Erythroblast (primary cell): ENCODE measurements around the gene AP3S1.
A peak's percentile ranks its signal among the peaks of the same experiment; 100 is the strongest.

Source experiments
- DNase-seq, 2 experiments: peaks; one replicate each; lab custom pipeline; 2025; lab: John Stamatoyannopoulos, UW
- GATA1 ChIP-seq: IDR thresholded peaks from 2 replicates; pipeline ENCODE4 v1.6.1; 2011; ENCODE audit warnings: low read depth, mild to moderate bottlenecking, control low read depth, low read length, moderate library complexity
- POLR2A ChIP-seq: IDR thresholded peaks from 2 replicates; pipeline ENCODE4 v1.6.1; 2011; ENCODE audit warnings: mild to moderate bottlenecking, low read length

The AP3S1 gene

GRCh38 chr5:115949096-115949495 is 107.4 kb downstream of the AP3S1 start:
- DNase-seq: no peak
- TF ChIP-seq POLR2A: no peak
- no peak for TF ChIP-seq GATA1

GRCh38 chr5:115952588-115952987 is 110.9 kb downstream of the AP3S1 start:
- DNase-seq: no peak
- TF ChIP-seq GATA1: no peak
- TF ChIP-seq POLR2A: no peak

GRCh38 chr5:115954144-115954543 is 112.4 kb downstream of the AP3S1 start:
- no peak for DNase-seq
- TF ChIP-seq POLR2A (no peak), GATA1 (no peak)

- no peak for DNase-seq
- TF ChIP-seq GATA1 (no peak), POLR2A (no peak)
These were observed 115.2 kb downstream of the AP3S1 start for GRCh38 chr5:115956957-115957356.

- TF ChIP-seq GATA1 (no peak), POLR2A (no peak)
- no peak for DNase-seq
These were observed 119.9 kb downstream of the AP3S1 start for GRCh38 chr5:115961381-115962238.

- TF ChIP-seq POLR2A: no peak
- TF ChIP-seq GATA1: no peak
- no peak for DNase-seq
These were observed 120.5 kb downstream of the AP3S1 start, which contains the start of gene LVRN for GRCh38 chr5:115962239-115962564. Gene LVRN, plus strand, starts transcription at chr5:115962475. Its CDS starts 143 bp downstream, at chr5:115962618.

- TF ChIP-seq POLR2A (no peak), GATA1 (no peak)
- peak in 1 of 2 experiments; percentile 16 for DNase-seq
These were observed 121.0 kb downstream of the AP3S1 start for GRCh38 chr5:115962565-115963402.

GRCh38 chr5:115963566-115963965 is 121.8 kb downstream of the AP3S1 start:
- no peak for TF ChIP-seq GATA1
- peak in 1 of 2 experiments; percentile 8 for DNase-seq
